HepG2 (cell line): ENCODE results near the gene ANKRD35. TPM values are rescaled to one million over a fixed set of nuclear protein-coding genes. Genes with fewer than 3 reads are reported as not detected.

Experiments
- ATAC-seq: fragments of 200-7000 bp; cut with Tn5 transposase; 3 replicates; pipeline ENCODE4 v1.9.1; 2020; ENCODE audit warnings: mild to moderate bottlenecking, moderate library complexity
- BruUV-seq: library from RNA; stranded (reverse); fragments of 400-500 nt; replicated peaks from 2 replicates; lab custom pipeline; 2021; lab: Mats Ljungman, UMichigan
- CTCF ChIA-PET: fragments of 300-600 bp; formaldehyde crosslinking; extraction: SDS; loops from one replicate; lab custom pipeline; 2021; ENCODE audit warnings: low total read pairs, inconsistent platforms, low intra/inter-chr PET ratio; lab: Yijun Ruan, JAX
- POLR2A ChIA-PET: fragments of 350-600 bp; sonication (Branson Sonifier 250); formaldehyde crosslinking; loops from one replicate; lab custom pipeline; 2020; ENCODE audit warnings: antibody characterized with exemption, inconsistent platforms; lab: Yijun Ruan, JAX
- DNase-seq: peaks from one replicate; pipeline ENCODE4 v3.0.0-alpha.2; 2015; ENCODE audit warnings: low spot score
- FAIRE-seq: peaks from 3 replicates; lab custom pipeline; 2011; peaks lifted over from hg19 to GRCh38; lab: Jason Lieb, UNC
- H2AFZ ChIP-seq: one replicate; pipeline ENCODE4 v1.6.1; 2011; ENCODE audit warnings: low read length, inconsistent platforms
- H3K27ac ChIP-seq: fragments of 300-600 bp; 3 replicates; pipeline ENCODE4 v1.8.0; 2011; ENCODE audit warnings: mixed run types, mild to moderate bottlenecking, mixed read lengths, low read length, inconsistent platforms; ENCODE audit not compliant: insufficient read depth; ENCODE audit errors: extremely low read length
- H3K27me3 ChIP-seq, 2 experiments: fragments of 200-600 bp in 1 of 2; 2 replicates in 1 of 2; 3 replicates in 1 of 2; pipeline versions ENCODE4 v1.6.0 to v1.8.0; 2011; ENCODE audit warnings: low read length in 2 of 2, mild to moderate bottlenecking in 2 of 2, moderate library complexity in 2 of 2, inconsistent platforms in 1 of 2; ENCODE audit not compliant: insufficient read depth in 2 of 2, control insufficient read depth in 1 of 2
- H3K36me3 ChIP-seq, 2 experiments: fragments of 200-600 bp in 1 of 2; replicated peaks in 1 of 2; 2 replicates in 1 of 2; 3 replicates in 1 of 2; pipeline versions ENCODE4 v1.5.1 to v1.8.0; 2011; ENCODE audit warnings: low read length in 2 of 2, inconsistent platforms in 1 of 2; ENCODE audit not compliant: insufficient read depth in 2 of 2, control insufficient read depth in 1 of 2
- H3K4me1 ChIP-seq: 2 replicates; pipeline ENCODE4 v1.5.1; 2012; ENCODE audit warnings: low read length, inconsistent platforms; ENCODE audit not compliant: insufficient read depth
- H3K4me2 ChIP-seq: 2 replicates; pipeline ENCODE4 v1.6.0; 2011; ENCODE audit warnings: low read depth, low read length, inconsistent platforms
- H3K4me3 ChIP-seq, 3 experiments: fragments of 200-600 bp in 1 of 3; sonication (generic), shearing (Covaris generic) in 1 of 3; replicated peaks in 1 of 3; 2 replicates each; pipeline ENCODE4 v1.5.1; 2011 to 2016; ENCODE audit warnings: low read length in 3 of 3, inconsistent platforms in 2 of 3, low read depth in 2 of 3, mild to moderate bottlenecking in 2 of 3, control low read depth in 1 of 3, mixed read lengths in 1 of 3; ENCODE audit not compliant: insufficient read depth in 1 of 3
- H3K79me2 ChIP-seq: one replicate; pipeline ENCODE4 v1.6.1; 2011; ENCODE audit warnings: low read length, inconsistent platforms; ENCODE audit not compliant: insufficient read depth
- H3K9ac ChIP-seq: 2 replicates; pipeline ENCODE4 v1.6.0; 2011; ENCODE audit warnings: mild to moderate bottlenecking, low read depth, low read length, inconsistent platforms; ENCODE audit not compliant: insufficient read depth
- H3K9me3 ChIP-seq: 2 replicates; pipeline ENCODE4 v1.5.1; 2012; ENCODE audit warnings: mild to moderate bottlenecking, low read length
- H4K20me1 ChIP-seq: 2 replicates; pipeline ENCODE4 v1.6.0; 2011; ENCODE audit warnings: inconsistent platforms, mild to moderate bottlenecking, low read length, moderate library complexity; ENCODE audit not compliant: insufficient read depth
- HNF1A ChIP-seq, 2 experiments: sonication (generic) in 1 of 2; formaldehyde crosslinking in 1 of 2; IDR thresholded peaks; 2 replicates each; pipeline versions ENCODE4 v1.4.0 to v1.6.1; 2016 to 2020; ENCODE audit warnings: borderline replicate concordance in 1 of 2, low read depth in 1 of 2, mild to moderate bottlenecking in 1 of 2, missing genetic modification reagents in 1 of 2
- SIN3B ChIP-seq: fragments of 150-350 bp; IDR thresholded peaks from 2 replicates; pipeline ENCODE4 v1.6.1; 2014; ENCODE audit warnings: low read length
- ZFP91 ChIP-seq: sonication (generic); formaldehyde crosslinking; IDR thresholded peaks from 2 replicates; pipeline ENCODE4 v1.9.0; 2022; ENCODE audit warnings: missing genetic modification reagents, mild to moderate bottlenecking, borderline replicate concordance
- ZKSCAN1 ChIP-seq: fragments of 150-350 bp; IDR thresholded peaks from 2 replicates; pipeline ENCODE4 v1.6.1; 2014; ENCODE audit warnings: low read length
- WGBS: methylation state at CpG from one replicate; pipeline ENCODE4 v1.1.6; 2017; ENCODE audit warnings: low lambda C conversion rate; 5-methylcytosine and 5-hydroxymethylcytosine counted together
- in situ Hi-C: cut with HindIII; loops from 2 replicates; pipeline ENCODE4 v1.10.0; 2017; ENCODE audit warnings: low pct_unique_long_range_greater_than_20kb; ENCODE audit not compliant: extremely low pct_ligation_motif_present
- intact Hi-C: fragments of 100-400 bp; cut with micrococcal nuclease; formaldehyde crosslinking; loops from one replicate; pipeline ENCODE4 v1.10.0; 2022; ENCODE audit not compliant: unreplicated experiment
- polyA plus RNA-seq, 8 experiments: library from polyadenylated mRNA; depleted of rRNA in 3 of 8; stranded (reverse) in 7 of 8; unstranded in 1 of 8; fragments of >200 nt; fragmentation: Illumina TruSeq in 4 of 8; extraction: Trizol in 4 of 8; gene quantifications; 2 replicates each; pipeline versions ENCODE4 v1.2.1 to v1.2.3, GENCODE V29; 2011 to 2016; ENCODE audit warnings: low read depth in 4 of 8, missing spikeins in 1 of 8, mixed read lengths in 1 of 8; ENCODE audit not compliant: insufficient read depth in 1 of 8
- total RNA-seq, 5 experiments: library from RNA; depleted of rRNA; stranded (reverse); fragments of >200 nt; fragmentation: Illumina TruSeq; extraction: Trizol; gene quantifications; 2 replicates each; pipeline ENCODE4 v1.2.3, GENCODE V29; 2016; ENCODE audit warnings: low read depth in 1 of 5

The ANKRD35 gene
- total and polyA plus RNA-seq, 2 of the 13 experiments (the other 11 are each of a cell fraction or from before 2014, with no cell fraction given) = 0.02 TPM; not detected in 1

- TF ChIP-seq HNF1A (IDR thresholded peaks at IDR 0.05; ENCODE audit: low read depth) (no peak), HNF1A (CRISPR knock-in tag; IDR thresholded peaks at IDR 0.05; ENCODE audit: borderline replicate concordance) (no peak), ZFP91 (CRISPR knock-in tag) (no peak)
- TF ChIP-seq, all 625 proteins: peak for 0
These were observed 28.5 kb downstream of the ANKRD35 start (continued) for GRCh38 chr1:145857170-145857569.

GRCh38 chr1:145855426-145855948 is 30.2 kb downstream of the ANKRD35 start:
- DNase-seq = no peak
- no peak overlapping the region for H3K4me2 ChIP-seq
- no peak overlapping the region for H3K9ac ChIP-seq
- H3K36me3 ChIP-seq = peaks cover 12 to 26% of the 10 kb centered on the region in 2 experiments
- BruUV-seq = no TSS peak
- intact Hi-C loops = loop anchor here (5.0 kb wide), 2 partner anchors 37 to 107 kb away; partner anchors contain the start of genes ANKRD34A and POLR3GL
- CTCF ChIA-PET = no interaction called here
- FAIRE-seq = no peak
- no peak overlapping the region for H2AFZ ChIP-seq
- no peak for TF ChIP-seq SIN3B
- TF ChIP-seq ZKSCAN1 = peak; percentile 85
- TF ChIP-seq, all 625 proteins: peak for 1
- ATAC-seq = no peak
- Histone ChIP-seq H3K4me3 (no peak overlapping the region), H4K20me1 (no peaks in the 10 kb centered on the region), H3K4me1 (peaks cover 18% of the 10 kb centered on the region), H3K27ac (no peak overlapping the region), H3K9me3 (no peaks in the 10 kb centered on the region), H3K27me3 (no peaks in the 10 kb centered on the region), H3K79me2 (peaks cover 3% of the 10 kb centered on the region)
- POLR2A ChIA-PET = no interaction called here
- in situ Hi-C loops = no loop called here
- 71% methylated on average over 7 of the region's 7 CpGs for WGBS
